ENCODE results near the gene FGD6. TPM values are rescaled to one million over a fixed set of nuclear protein-coding genes. Genes with fewer than 3 reads are reported as not detected.

FGD6 gene
- total RNA-seq, 2 experiments from 2014 or later, result 1.5 TPM

DNA sequence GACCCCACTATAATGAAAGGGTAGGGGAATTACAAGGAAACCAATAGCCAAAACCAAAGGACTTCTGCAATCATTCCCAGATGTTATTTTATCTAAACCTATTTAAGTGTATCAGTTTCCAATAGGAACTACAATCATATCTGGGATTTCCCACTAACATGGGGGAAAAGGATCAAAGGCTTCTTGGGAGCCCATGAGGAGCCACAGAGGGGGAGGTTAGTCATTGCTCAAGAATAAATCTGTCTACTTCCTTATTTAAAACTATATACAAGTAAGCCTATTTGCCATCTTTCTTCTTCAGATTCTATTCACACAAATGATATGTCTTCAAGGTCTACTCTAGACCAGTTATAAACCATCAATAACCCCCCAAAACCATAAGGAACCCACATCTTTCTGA lies 33.1 kb downstream of the FGD6 start:
- no peak overlapping the region for H3K4me3 Mint-ChIP-seq
- POLR2A ChIA-PET, result no interaction called here
- no peaks in the 10 kb centered on the region for H3K27me3 ChIP-seq (ENCODE audit: control insufficient read depth in 1 of 2, insufficient read depth in 2 of 2, low read length in 2 of 2)
- H3K27ac Mint-ChIP-seq, result no peak overlapping the region
- no peak overlapping the region for H3K4me3 ChIP-seq (ENCODE audit: low read length)
- DNase-seq (no peak), ATAC-seq (ENCODE audit: poor library complexity) (no peak)
- H3K36me3 Mint-ChIP-seq (ENCODE audit: low read depth), result no peaks in the 10 kb centered on the region
- H3K4me1 Mint-ChIP-seq (ENCODE audit: low read depth), result no peaks in the 10 kb centered on the region
- H3K36me3 ChIP-seq (ENCODE audit: insufficient read depth, low read length), result no peaks in the 10 kb centered on the region
- no peak overlapping the region for H3K27ac ChIP-seq (ENCODE audit: low read depth in 1 of 2, low read length in 2 of 2)
- H3K9me3 ChIP-seq (ENCODE audit: control insufficient read depth in 1 of 2, insufficient read depth in 1 of 2, low read length in 2 of 2), result no peaks in the 10 kb centered on the region
- CTCF ChIA-PET, result no interaction called here
- H3K4me1 ChIP-seq (ENCODE audit: insufficient read depth, low read length), result no peaks in the 10 kb centered on the region
- TF ChIP-seq, protein P1, sequence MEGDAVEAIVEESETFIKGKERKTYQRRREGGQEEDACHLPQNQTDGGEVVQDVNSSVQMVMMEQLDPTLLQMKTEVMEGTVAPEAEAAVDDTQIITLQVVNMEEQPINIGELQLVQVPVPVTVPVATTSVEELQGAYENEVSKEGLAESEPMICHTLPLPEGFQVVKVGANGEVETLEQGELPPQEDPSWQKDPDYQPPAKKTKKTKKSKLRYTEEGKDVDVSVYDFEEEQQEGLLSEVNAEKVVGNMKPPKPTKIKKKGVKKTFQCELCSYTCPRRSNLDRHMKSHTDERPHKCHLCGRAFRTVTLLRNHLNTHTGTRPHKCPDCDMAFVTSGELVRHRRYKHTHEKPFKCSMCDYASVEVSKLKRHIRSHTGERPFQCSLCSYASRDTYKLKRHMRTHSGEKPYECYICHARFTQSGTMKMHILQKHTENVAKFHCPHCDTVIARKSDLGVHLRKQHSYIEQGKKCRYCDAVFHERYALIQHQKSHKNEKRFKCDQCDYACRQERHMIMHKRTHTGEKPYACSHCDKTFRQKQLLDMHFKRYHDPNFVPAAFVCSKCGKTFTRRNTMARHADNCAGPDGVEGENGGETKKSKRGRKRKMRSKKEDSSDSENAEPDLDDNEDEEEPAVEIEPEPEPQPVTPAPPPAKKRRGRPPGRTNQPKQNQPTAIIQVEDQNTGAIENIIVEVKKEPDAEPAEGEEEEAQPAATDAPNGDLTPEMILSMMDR (IDR thresholded peaks at IDR 0.05), result no peak
- H3K9me3 Mint-ChIP-seq, result no peaks in the 10 kb centered on the region
- no peaks in the 10 kb centered on the region for H3K27me3 Mint-ChIP-seq
- intact Hi-C loops (cut with DNase I, micrococcal nuclease), result no loop called here

- TF ChIP-seq, protein P1 (IDR thresholded peaks at IDR 0.05), result no peak
- H3K4me3 Mint-ChIP-seq, result no peak overlapping the region
- Histone ChIP-seq H3K4me1 (ENCODE audit: insufficient read depth, low read length) (no peaks in the 10 kb centered on the region), H3K27ac (ENCODE audit: low read depth in 1 of 2, low read length in 2 of 2) (no peak overlapping the region), H3K4me3 (ENCODE audit: low read length) (no peak overlapping the region), H3K36me3 (ENCODE audit: insufficient read depth, low read length) (no peaks in the 10 kb centered on the region), H3K27me3 (ENCODE audit: control insufficient read depth in 1 of 2, insufficient read depth in 2 of 2, low read length in 2 of 2) (no peaks in the 10 kb centered on the region), H3K9me3 (ENCODE audit: control insufficient read depth in 1 of 2, insufficient read depth in 1 of 2, low read length in 2 of 2) (no peaks in the 10 kb centered on the region)
- no peaks in the 10 kb centered on the region for H3K27me3 Mint-ChIP-seq
- no peak overlapping the region for H3K27ac Mint-ChIP-seq
- intact Hi-C loops (cut with DNase I, micrococcal nuclease), result no loop called here
- POLR2A ChIA-PET, result no interaction called here
- ATAC-seq (ENCODE audit: poor library complexity) (no peak), DNase-seq (no peak)
- CTCF ChIA-PET, result no interaction called here
- H3K36me3 Mint-ChIP-seq (ENCODE audit: low read depth), result no peaks in the 10 kb centered on the region
- no peaks in the 10 kb centered on the region for H3K4me1 Mint-ChIP-seq (ENCODE audit: low read depth)
- H3K9me3 Mint-ChIP-seq, result no peaks in the 10 kb centered on the region
Observed at GRCh38 chr12:95182868-95183415, 34.3 kb downstream of the FGD6 start.

GRCh38 chr12:95181103-95181502 lies 36.2 kb downstream of the FGD6 start:
- DNase-seq (no peak), ATAC-seq (ENCODE audit: poor library complexity) (no peak)
- Histone ChIP-seq H3K9me3 (ENCODE audit: control insufficient read depth in 1 of 2, insufficient read depth in 1 of 2, low read length in 2 of 2) (no peaks in the 10 kb centered on the region), H3K4me3 (ENCODE audit: low read length) (no peak overlapping the region), H3K27ac (ENCODE audit: low read depth in 1 of 2, low read length in 2 of 2) (no peak overlapping the region), H3K36me3 (ENCODE audit: insufficient read depth, low read length) (no peaks in the 10 kb centered on the region), H3K4me1 (ENCODE audit: insufficient read depth, low read length) (no peaks in the 10 kb centered on the region), H3K27me3 (ENCODE audit: control insufficient read depth in 1 of 2, insufficient read depth in 2 of 2, low read length in 2 of 2) (no peaks in the 10 kb centered on the region)
- H3K4me3 Mint-ChIP-seq, result no peak overlapping the region
- no peaks in the 10 kb centered on the region for H3K27me3 Mint-ChIP-seq
- intact Hi-C loops (cut with DNase I, micrococcal nuclease), result no loop called here
- POLR2A ChIA-PET, result no interaction called here
- TF ChIP-seq, protein P1 (IDR thresholded peaks at IDR 0.05), result no peak
- H3K27ac Mint-ChIP-seq, result no peak overlapping the region
- H3K9me3 Mint-ChIP-seq, result no peaks in the 10 kb centered on the region
- no peaks in the 10 kb centered on the region for H3K4me1 Mint-ChIP-seq (ENCODE audit: low read depth)
- H3K36me3 Mint-ChIP-seq (ENCODE audit: low read depth), result no peaks in the 10 kb centered on the region
- CTCF ChIA-PET, result no interaction called here
